HG03066 (cell line): Measurements from ENCODE around the gene MRPL23.

Experiments used
- ATAC-seq: cut with Tn5 transposase; IDR thresholded peaks from one replicate; pipeline ENCODE4 v1.9.1; 2021; ENCODE audit warnings: low read depth; ENCODE audit not compliant: unreplicated experiment

MRPL23 gene

DNA sequence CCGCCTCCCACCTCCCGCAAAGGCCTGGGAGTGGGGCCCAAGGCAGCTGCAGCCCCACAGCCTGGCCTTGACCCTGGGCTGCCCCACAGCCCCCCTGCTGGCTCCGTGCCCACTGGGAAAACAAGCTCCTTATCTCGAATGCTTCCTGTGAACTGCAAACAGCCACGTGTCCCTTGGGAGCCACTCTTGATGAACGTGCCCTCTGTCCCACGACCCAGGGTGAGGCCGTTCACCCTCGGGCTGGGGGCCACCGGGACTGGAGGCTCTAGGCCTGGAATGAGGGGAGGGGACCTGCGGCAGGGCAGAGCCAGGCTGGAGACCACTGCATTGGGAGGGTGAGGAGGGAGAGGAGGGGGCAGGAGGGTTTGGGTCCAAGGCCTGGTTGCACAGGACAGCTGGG is 41.0 kb downstream of the MRPL23 start:
- no peak for ATAC-seq

DNA sequence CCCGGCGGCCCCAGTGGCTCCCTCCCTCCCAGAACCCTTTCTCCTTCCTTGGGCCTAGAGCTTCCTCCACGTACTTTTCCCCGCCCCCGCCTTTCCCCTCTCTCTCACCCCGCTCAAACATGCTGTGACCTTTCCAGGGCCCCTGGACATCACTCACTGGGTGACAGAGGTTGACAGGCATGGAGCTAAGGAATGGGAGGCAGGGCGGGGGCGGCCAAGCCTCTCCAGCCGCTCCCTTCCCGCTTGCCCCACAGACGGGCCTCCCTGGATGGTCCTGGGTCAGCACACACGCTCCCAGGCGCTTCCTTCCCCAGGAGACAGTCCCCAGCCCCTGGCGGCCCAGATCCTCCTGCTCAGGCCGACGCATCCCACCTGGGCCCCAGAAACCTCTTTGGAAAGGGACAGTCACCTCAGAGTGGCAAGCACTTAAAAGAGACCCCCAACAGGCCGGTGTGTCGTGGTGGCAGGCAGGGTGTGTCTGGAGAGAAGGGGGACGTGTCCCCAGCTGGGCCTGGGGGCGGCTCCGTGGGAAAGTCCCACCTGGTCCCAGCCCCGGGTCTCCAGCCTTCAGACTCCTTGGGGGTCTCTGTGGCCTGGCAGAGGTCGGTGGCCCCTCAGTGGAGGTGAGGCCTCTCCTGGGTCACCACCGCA is 41.7 kb downstream of the MRPL23 start:
- no peak for ATAC-seq

DNA sequence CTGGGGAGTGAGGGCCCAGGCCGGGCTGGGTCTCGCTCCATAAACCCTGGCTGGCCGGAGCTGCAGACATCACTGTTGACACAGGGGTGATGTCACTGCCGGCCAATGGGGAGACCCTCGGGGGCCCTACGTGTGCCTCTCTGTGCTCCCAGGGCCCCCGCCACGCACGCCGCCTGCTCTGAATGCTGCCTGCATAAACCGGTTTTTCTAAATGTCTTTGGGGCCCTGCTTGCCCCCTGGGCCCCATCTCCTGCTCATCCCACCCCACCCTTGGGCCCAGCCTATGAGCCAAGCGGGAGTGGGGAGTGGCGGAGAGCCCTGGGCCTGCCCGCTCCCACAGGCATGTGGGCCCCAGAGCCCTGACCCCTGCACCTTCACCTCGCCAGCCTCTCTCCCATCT is 42.8 kb downstream of the MRPL23 start:
- ATAC-seq: no peak

DNA sequence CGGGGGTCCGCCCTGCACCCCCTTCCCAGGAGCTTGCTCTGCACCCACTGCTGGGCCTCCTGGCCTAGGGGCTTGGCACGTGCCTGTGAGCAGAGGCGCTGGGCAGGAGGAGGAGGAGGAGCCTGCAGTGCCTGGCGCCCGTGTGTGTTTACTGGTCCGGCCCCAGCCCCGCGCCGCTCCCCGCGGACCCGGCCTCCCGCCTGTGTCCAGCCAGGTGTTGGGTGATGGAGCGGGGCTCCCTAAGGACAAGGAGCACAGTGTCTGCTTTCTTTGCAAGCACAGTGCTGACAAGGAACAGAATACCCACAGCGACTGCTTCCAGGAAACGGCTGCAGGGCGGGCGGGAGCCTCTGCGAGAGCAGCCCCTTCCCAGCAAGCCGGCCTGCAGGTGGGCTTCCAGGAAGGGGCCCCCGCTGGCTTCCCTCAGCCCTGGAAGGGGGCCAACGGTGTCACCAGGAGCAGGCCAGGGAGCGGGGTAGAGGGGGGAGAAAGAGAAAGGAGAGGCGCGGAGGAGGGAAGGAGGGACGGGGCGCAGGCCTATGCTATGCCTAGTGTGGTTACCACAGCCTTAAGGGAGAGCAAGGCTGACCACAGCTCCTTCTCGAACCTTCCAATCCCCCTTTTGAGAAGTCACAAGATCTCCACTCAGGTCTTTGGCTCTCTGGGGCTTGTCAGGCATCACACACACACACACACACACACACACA is 43.9 kb downstream of the MRPL23 start:
- ATAC-seq: no peak

DNA sequence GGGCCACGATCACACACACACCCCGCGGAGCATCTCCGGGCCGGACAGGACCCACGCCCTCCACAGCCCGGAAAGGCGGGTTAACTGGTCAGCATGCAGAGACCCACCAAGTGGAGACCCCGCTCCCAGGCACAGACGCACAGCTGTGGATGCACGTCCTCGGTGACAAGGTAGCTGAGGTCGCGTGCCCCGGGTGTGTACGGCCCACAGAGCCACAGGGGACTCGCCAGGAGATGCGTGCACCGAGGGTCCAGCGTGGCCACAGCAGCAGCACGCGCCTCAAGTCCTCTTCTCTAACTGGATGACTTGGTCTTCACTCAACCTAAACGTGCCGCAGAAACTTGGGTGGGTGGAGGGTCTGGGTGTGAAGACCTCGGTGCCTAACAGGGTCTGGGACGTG is 45.0 kb downstream of the MRPL23 start:
- no peak for ATAC-seq

- no peak for ATAC-seq
Observed at GRCh38 chr11:1994121-1994520, 47.0 kb downstream of the MRPL23 start.

- no peak for ATAC-seq
Observed at GRCh38 chr11:1997755-1998154, 50.6 kb downstream of the MRPL23 start, which contains the start of gene H19. H19 (minus strand) TSS chr11:1997842.

DNA sequence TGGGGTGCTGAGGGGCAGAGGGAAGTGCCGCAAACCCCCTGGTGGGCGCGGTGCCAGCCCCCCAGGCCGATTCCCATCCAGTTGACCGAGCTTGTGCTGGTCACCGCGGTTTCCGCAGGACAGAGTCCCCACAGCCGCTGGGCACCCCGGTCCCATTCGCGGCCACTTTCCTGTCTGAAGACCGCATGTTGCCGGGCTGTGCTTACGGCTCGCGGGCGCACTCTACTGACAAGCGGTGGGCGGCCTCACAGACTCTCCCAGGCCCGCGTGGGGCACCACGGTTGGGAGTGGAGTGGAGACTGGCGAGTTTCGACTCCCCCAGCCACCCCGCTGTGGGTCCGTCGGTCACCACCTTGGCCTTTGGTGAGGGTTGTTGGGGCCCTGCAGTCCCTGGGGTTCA is 51.2 kb downstream of the MRPL23 start:
- ATAC-seq: no peak

DNA sequence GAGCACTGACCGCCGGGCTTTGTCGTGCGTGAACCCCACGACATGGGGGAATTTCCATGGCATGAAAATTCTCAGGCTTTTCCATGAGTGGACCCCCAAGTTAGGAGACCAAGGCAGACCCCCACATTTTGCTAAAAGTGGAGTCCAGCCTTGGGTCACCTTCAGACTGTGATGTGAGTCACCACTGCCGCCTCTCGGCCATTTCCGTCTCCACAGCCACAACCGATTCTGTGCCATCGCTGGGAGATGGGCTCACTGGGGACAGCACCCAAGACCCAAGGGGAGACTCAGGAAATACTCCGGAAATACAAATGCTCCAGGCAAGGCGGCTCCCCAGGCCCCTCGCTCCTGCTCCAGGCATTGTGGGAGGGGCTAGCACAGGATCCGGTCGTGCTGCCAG is 51.7 kb downstream of the MRPL23 start:
- no peak for ATAC-seq

DNA sequence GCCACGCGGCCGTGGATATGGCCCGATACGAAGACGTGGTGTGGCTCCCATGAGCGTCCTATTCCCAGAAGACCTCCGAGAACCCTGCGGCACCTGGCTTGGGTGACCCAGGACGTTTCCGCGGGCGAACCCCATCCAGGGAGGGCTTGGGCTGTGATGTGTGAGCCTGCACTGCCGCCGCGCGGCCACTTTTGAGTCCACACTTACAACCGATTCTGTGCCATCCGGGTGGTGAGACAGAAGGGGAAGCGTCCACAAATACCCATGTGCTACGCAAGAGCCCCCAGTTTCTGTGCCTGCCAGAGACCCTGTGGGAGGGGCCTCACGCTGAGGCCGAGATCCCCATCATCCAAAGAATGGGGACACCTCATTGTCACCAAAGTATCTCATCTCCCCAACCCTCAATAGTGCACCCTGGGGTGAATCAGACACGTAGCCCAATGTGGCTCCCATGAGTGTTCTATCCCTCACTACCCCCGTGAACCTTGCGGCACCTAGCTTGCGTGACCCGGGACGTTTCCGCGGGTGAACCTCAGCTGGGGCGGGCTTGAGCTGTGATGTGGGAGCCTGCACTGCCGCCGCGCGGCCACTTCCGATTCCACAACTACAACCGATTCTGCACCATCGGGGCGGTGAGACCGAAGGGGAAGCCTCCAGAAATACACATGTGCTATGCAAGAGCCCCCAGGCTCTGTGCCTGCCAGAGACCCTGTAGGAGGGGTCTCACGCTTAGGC is 55.1 kb downstream of the MRPL23 start:
- ATAC-seq: no peak

GRCh38 chr11:2002807-2003206 is 55.7 kb downstream of the MRPL23 start:
- ATAC-seq: no peak

- ATAC-seq: no peak
Observed at GRCh38 chr11:2004466-2004865, 57.3 kb downstream of the MRPL23 start.
